Endothelial cell of hepatic sinusoid (primary cell): ENCODE measurements around the gene P2RY13.

Experiments
- in situ Hi-C: cut with HindIII; loops from 2 replicates; pipeline ENCODE4 v1.10.0; 2017; ENCODE audit warnings: low sequenced_read_pairs

Gene P2RY13

DNA sequence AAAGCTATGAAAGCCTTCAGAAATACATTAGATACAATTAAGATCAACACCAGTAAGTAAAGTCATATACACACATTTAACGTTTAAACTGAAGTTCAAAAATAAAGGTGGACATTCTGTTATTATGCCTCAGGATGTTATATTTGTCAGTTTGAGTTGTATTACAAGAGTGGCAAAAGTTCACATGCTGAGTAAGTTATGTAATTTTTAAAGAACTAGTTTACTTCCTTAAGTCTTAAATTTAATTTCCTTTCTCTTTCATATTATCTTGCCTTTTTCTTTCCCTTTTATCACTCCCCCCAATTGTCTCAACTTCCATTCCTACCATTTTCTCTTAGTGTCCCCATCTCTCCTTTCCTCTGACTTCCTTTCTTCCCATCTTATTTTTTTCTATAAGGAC lies 7.8 kb downstream of the P2RY13 start:
- in situ Hi-C loops, result no loop called here

DNA sequence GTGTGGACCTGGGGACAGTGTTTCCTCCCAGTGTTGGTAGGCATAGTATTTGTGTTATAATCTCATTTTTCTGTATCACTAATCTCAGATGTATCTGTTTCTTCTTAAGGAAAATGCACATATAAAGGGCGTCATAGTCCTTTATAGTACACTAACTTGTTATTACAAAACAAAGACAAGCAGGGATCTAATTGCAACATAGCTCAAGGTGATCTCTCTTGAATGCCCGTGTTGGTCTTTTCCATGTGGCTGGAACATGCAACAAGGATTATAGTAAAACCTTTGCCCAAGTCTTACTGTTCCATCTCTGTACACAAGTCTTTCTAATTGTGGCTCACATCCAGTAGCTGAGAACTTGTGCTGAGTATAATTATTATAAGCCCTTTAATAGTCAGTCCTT lies 9.2 kb downstream of the P2RY13 start:
- in situ Hi-C loops, result no loop called here

DNA sequence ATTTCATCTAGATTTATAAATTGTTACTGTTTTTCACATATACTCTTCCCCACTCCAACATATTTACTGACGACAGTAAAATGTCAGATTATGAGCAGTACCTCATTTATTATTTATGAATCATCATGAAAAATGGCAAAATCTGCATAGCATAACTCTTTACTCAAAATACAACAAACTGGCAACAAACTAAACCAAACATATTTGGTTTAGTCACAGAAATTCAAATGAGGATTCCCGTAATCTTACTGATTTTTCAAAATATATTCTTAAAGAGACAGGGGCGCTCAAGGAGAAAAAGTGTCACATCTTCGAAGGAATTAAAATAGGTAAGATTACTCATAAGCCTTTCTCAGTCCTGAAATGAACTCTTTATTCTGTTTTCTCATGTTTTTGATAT lies 9.7 kb downstream of the P2RY13 start:
- in situ Hi-C loops, result no loop called here

DNA sequence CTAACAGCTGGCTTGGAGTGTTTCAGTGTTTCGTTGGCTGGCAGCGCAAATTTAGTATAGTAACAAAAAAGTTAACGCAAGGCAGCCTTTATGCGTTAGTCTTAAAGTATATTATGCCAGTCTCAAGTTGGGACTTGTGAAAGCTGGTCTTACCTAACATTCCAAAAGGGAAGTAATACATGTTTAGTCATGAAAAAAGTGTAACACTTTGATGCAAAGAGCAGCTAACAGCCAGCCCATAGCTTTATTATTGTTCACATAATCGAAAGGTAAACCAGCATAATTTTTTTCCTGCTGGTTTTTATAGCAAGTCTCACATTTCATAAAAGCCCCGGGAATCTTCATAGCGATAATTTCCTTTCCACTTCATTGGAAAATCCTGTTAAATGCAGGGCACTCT lies 10.4 kb downstream of the P2RY13 start:
- in situ Hi-C loops, result no loop called here

DNA sequence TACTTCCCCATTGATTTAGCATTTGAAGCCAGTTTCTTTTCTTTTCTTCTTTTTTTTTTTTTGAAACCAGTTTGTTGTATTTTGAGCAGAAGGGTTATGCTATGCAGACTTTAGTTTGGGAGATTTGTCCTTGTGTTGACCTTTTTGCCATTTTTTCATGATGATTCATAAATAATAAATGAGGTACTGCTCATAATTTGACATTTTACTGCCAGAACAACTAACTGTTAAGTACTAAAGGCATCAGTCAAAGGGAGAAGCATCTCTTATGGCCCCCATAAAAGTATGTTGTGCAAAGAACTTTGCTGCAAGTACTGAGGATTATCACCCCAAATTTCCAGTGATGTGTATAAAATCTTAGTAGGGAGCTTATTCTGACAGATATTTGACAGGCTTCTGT lies 11.0 kb downstream of the P2RY13 start:
- in situ Hi-C loops, result no loop called here

DNA sequence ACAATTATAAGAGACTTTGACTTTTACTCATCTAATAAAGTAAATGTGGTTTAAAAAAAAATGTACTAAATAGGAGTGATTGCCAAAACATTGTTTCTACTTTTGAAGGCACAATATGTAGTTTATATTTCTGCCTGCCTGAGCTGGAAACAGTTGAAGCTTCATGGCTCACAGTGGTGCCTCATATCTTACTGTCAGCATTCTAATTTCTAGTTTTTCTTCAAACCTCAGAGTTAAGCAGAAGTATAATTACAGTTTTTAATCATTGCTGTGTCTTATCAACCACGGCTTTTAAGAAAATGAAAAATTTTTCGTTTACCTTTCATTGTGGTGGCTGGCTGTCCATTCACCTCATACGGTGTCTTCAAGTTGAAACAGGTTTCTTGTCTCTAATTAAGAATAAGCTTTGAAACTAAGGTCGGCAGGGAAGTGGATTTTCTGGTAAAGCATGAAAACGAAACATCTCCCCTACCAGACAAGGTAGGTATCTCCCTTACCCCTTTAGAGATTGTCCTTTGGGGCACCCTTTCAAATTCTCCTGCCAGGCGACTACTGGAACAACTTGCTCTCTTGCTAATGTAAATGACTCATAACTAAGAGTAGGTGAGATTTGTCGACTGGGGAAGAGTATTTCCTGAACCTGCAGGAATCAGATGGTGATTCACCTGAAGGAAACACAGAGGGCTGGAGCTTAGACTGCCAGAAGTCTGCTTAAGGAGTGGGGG lies 12.9 kb downstream of the P2RY13 start, which contains the start of gene GPR87:
TSS of gene GPR87 (minus strand) at position 554 of the 725 bp plus-strand sequence. CDS start 16,720 bp downstream, outside the sequence.
- in situ Hi-C loops, result no loop called here

DNA sequence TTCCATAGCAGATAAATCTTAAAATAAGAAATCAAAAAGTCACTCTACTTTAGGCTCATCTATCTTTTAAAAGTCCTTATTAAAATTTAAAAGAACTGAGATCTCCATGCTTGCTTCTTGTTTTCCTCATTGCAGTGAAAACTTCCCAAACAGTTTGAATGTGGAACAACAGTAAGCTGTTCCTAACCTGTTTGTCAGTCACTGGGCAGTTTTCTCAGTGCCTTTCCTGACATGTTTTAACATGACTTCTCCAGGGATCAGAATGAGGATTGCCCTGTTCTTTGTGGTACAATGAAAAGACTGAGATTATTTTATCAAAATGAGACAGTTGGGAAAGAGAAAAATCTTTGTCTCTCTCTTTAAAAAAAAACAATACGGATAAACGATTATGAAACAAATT lies 13.5 kb downstream of the P2RY13 start:
- in situ Hi-C loops, result no loop called here

DNA sequence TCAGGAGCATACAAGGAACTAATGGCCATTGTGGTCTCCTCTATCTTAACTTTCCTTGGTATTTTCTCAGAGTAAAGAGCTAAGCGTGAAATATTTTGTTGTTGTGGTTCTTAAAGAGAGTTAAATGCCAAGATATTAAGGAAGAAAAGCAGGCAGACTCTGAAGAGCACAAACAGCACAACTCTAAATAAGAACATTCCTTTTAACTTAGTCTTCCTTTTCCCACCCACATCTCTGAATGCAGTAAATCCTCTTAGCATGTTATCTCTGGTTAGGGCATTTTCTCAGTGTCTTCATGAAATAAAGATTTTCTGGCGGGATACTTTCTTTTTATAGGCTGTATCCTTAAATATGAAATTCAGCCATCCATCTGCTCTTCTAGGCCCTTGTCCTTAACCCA lies 14.2 kb downstream of the P2RY13 start:
- in situ Hi-C loops, result no loop called here

DNA sequence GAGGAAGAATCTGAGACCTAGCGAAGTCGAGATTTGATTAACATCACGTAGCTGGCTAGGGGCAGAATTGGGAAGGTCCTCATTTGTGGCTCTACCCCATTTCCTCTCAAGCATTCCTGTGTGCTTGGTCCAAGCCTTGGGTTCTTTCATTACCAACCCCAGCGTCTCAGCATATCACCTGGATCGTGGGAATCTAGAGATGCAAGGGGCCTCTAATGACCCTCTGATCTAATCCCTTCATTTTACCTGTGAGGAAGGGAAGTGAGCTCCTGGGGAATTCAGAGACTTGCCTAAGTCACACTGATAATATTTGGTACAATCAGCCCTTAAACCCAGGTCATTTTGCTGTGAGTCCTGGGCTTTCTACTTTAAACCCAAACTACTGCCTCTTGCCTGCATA lies 14.8 kb downstream of the P2RY13 start:
- in situ Hi-C loops, result no loop called here

DNA sequence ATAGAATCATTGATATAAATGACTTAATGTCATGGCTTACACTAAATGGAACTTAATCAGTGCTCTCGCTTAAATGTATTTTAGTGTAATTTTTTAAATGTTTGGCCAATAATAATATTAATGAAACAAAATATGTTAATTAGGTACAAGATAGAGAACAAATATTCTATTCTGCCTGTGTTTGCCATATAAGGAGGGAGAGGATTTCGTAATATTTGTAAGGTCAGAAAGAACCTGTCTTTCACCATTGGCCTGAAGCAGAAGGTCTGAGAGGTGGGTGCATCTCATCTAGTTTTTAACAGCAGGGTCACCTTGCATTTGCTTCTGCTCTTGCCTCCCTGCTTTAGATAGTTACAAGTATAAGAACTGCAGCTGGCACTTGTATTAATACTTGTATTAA lies 15.2 kb downstream of the P2RY13 start:
- in situ Hi-C loops, result no loop called here

DNA sequence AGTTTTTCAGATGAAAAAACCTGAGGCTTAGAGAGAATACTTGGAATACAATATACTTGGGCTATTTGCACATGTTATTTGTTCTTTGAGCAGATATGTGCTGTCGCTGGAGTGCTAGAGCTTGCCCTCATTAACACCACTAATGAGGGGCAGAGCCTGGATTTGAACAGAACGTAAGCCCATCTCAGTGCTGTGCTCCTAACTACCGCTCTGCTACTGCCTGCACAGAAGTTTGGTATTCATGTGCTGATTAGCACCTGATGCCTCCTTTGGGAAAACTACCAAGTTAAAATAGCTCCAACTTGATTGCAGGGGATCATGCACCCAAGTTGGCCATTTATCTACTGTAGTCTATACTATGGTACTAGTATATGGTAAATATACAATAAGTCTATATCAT lies 16.4 kb downstream of the P2RY13 start:
- in situ Hi-C loops, result no loop called here

DNA sequence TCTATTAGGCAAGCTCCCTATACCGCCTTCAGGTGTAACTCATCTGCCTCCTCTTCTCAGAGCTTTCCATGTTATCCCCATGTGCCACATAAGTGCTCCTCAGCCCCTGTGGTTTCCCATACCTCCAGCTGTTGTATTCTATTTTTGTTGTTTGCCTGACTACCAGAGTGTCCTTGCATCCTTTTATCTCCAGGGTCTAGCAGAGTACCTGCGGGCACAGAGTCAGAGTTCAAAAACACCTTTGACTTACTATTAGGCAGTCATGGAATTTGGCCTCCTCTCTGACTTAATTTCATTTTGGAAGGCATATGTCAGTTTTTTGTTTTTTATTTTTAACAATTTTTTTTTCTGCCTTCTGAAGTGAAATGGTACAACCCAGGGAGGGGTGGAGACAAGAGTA lies 19.8 kb downstream of the P2RY13 start:
- in situ Hi-C loops, result no loop called here

DNA sequence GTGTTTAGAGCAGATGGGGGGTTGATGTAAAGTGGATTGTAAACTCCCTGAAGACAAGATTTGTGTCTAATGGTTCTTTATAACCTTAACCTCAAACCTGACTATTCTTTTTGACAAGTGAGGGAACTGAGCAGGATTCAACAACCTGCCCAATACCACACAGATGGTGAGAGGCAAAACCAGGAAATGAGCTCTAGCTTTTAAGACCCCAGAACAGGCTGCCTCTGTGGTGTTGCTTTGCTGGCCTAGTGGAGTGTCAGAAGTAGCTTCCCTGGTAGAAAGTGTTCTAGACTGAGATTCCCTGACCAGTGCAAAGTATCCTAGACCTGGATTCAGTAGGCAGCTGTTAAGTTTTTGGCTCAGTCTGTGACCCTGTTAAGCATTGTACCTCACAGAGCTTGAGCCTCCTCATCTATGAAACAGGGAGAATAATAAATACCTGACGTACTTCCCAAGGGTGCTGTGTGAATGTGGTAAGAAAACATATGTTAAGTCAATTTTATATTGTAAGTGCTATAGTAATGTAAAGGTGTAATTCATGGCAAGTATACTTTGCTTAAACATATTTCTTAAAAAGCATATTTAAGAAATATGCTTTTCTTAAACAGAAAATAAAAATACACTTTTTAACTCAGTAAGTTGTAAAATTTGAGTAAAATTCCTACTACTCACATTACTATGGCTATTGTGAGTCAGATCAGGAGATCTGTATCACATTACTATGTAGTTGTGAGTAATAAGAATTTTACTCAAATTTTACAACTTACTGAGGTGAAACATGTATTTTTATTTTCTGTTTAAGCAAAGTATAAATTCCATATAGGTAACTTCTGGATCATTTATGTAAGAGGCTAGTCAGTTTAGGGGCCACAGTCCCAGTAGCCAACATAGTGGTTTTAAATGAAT lies 21.5 kb downstream of the P2RY13 start:
- in situ Hi-C loops, result no loop called here

DNA sequence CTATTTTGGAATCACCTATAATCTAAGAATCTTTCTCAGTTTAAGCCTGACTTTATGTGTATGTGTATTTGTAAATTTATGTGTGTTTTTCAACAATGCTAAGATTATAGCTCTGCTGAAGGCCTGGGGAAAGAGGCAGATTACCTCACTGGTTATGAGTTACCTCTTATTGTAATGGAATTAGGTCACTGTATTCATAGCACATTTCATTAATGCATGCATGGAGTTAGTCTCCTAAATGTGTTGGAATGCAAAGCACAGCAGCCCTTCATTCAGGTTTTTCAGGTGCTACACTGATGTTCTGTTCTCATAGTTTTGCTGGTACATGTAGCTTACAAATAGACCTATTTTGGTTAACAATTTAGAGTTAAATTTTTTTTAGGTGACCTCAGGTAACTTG lies 22.2 kb downstream of the P2RY13 start:
- in situ Hi-C loops, result no loop called here

DNA sequence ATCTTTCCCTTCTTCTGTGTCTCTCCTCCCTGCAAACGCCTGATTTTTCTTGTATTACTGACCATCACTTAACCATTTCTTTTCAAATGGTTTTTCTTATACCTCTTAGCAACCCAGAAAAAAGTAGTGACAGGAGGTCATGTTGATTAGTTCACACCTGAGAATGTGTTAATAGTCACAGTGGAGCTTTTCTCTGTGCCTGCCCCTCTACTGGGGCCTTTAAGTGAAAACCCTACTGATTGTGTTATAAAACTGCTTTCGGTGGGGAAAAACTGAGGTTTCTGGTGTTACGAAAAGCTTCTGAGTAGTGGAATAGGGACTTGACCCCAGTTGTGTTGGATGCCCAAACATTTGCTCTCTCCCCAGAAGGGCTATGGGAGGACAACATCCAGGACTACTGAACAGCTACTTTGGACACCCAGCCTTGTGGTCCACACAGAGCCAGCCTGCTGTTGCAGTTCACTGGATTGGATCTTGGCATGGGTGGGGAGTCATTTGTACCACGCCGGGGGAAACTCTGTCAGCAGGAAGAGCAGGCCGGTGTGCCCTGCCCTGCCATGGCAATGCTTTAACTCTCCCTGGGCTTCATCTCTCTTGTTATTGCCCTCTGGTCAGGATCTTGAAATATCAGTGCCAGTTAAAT lies 23.1 kb downstream of the P2RY13 start:
- in situ Hi-C loops, result no loop called here

DNA sequence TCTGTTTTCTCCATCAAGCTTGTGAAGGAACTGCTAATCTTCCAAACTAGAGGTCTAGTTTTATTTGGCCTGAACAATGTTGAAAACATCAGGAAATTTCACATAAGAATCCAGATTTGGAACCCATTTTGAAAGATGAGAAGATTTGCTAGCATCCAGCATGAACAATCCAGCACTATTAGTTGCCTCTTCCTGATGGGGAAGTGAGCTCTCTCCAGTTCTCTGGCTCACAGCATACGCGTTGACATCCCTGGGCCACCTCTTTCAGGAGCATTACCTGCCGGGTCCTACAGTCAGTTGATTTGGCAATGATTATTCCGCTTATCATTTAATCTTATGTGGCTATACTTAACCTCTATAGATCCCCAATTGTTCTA lies 23.6 kb downstream of the P2RY13 start:
- in situ Hi-C loops, result no loop called here

DNA sequence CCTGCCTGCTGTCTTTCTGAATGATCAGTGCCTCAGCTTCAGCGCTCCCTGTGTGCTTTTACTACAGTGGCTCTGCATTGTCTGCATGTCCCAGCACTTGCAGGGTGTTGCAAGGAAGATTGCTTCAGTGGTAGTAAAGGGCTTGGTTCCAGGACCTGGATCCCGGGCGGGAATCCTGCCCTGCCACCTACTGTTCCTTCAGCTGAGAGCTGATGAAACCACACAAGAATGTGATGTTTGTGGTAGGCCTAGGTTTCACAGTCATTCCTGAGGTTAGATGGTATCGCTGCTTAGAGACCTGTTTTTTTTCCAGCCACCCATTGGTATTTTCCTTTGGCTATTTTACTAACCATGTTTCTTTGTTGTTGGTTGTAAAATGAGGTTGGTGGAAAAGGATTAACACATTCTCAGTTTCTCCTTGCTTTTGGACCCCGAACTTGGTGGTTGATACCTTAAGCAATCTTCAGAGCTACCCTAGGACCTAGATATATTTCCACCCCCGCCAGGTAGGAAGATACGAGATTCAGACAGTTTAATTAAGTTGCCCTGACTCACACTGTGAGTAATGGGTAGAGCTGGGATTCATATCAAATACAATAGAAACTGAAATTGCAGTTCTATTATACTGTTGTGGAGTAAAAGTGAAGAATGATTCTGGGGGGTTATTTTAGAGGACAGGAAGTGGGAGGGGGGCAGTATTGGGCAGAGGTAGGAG lies 24.1 kb downstream of the P2RY13 start:
- in situ Hi-C loops, result no loop called here

DNA sequence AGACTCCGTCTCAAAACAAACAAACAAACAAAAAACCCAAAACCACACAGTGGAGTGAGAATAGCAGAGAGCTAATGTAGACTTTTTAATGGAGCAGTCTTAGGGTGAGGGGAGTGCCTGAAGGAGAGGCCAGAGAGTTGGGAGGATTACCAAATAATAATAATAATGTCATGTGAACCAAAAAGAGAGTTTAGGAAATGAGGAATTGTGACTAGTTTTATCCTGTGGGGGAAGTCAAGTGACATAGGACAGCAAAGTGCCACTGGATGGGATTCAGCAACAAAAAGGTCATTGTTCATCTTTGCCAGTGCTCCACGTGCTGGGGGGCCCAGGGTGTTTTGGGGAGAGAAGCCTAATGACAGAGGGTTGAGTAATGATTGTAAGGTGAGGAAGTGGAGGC lies 25.6 kb downstream of the P2RY13 start:
- in situ Hi-C loops, result no loop called here

DNA sequence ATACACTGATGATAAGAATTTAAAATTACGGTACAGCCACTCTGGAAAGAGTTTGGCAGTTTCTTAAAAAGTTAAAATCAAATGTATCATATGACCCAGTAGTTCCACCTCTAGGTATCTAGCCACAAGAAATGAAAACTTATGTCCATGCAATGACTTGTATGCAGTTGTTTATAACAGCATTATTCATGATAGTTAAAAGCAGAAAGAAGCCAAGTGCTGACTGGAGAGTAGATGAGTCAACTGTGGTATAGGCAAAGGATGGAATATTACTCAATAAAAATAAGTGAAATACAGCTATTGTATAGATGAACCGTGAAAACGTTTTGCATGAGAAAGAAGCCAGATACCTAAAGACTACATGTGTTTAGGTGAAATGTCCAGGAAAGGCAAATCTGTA lies 27.6 kb downstream of the P2RY13 start:
- in situ Hi-C loops, result no loop called here

DNA sequence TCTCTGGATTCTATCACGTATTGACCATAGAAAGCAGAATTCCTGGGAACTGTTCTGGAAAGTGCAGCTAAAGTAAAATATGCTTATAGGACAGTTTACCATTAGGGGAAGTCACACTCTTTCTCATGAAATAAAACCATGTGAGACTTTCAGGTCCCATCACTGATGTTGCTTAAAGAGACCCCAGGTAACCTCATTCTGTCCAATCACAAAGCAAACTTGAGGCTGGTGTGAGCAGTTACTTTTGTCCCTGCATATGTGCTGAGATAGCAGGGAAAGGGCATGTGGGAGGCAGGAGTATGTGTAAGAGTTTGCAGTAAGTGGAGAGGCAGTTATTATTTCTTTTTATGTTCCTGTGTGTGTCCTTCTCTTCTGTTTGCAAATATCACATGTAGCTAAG lies 28.8 kb downstream of the P2RY13 start:
- in situ Hi-C loops, result no loop called here

DNA sequence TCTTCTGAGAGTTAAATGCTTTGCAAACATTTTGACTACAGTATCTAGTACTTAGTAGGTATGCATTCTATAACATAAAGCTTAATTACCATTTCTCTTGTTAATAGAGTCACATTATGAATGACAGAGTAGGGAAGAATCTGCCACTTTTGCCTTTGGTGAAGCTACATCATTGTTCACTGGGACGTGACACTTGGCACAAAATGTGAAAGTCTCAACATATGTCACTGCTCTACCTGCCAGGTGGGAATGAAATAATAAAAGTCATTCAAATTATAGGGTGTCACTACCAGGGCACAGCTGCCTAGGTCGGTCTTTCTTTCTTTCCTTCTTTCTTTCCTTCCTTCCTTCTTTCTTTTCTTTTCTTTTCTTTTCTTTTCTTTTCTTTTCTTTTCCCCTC lies 30.3 kb downstream of the P2RY13 start:
- in situ Hi-C loops, result no loop called here
